Activated T-cell treated with anti-CD3 and anti-CD28 coated beads, Interleukin-2, amount 50 U/mL, for 4 hours (primary cell): ENCODE data around the gene SYNRG. TPM values are rescaled to one million over a fixed set of nuclear protein-coding genes. Genes with fewer than 3 reads are reported as not detected.

Experiments
- ATAC-seq, 2 donors: fragments of 200-7000 bp; cut with Tn5 transposase; one replicate each; pipeline ENCODE4 v1.10.0; 2021
- DNase-seq: peaks from one replicate; pipeline ENCODE4 v3.0.0-alpha.2; 2020
- H3K27me3 Mint-ChIP-seq: one replicate; pipeline ENCODE4 v1.8.0; 2021; ENCODE audit warnings: low read depth, mixed read lengths
- H3K36me3 Mint-ChIP-seq: one replicate; pipeline ENCODE4 v1.8.0; 2022; ENCODE audit warnings: mixed read lengths; ENCODE audit not compliant: insufficient read depth
- H3K4me1 Mint-ChIP-seq: one replicate; pipeline ENCODE4 v1.8.0; 2021; ENCODE audit warnings: low read depth, mixed read lengths
- H3K4me3 Mint-ChIP-seq: one replicate; pipeline ENCODE4 v1.8.0; 2021; ENCODE audit warnings: mild to moderate bottlenecking, moderate library complexity, mixed read lengths
- H3K9me3 Mint-ChIP-seq: one replicate; pipeline ENCODE4 v1.8.0; 2021; ENCODE audit warnings: mixed read lengths
- total RNA-seq, 3 donors: library from RNA; stranded (reverse); gene quantifications; one replicate each; pipeline ENCODE4 v1.2.1, GENCODE V29; 2021

The SYNRG gene
- total RNA-seq, 3 donors from 2014 or later: 34.9 to 42.5 (median 36.7) TPM

- DNase-seq (no peak), ATAC-seq (no peak)
- Mint-ChIP-seq H3K27me3 (no peaks in the 10 kb centered on the region), H3K9me3 (no peaks in the 10 kb centered on the region), H3K4me1 (no peaks in the 10 kb centered on the region), H3K4me3 (no peak overlapping the region), H3K36me3 (peaks cover 38% of the 10 kb centered on the region)
Measured at GRCh38 chr17:37476431-37477120, 132.6 kb downstream of the SYNRG start.

GRCh38 chr17:37475731-37476420 is 133.3 kb downstream of the SYNRG start:
- DNase-seq (no peak), ATAC-seq (no peak)
- Mint-ChIP-seq H3K4me1 (no peaks in the 10 kb centered on the region), H3K36me3 (peaks cover 42% of the 10 kb centered on the region), H3K27me3 (no peaks in the 10 kb centered on the region), H3K4me3 (no peak overlapping the region), H3K9me3 (no peaks in the 10 kb centered on the region)

GRCh38 chr17:37470181-37470580 is 139.0 kb downstream of the SYNRG start:
- H3K4me1 Mint-ChIP-seq: no peaks in the 10 kb centered on the region
- ATAC-seq: no peak
- no peaks in the 10 kb centered on the region for H3K27me3 Mint-ChIP-seq
- DNase-seq: no peak
- H3K9me3 Mint-ChIP-seq: no peaks in the 10 kb centered on the region
- H3K36me3 Mint-ChIP-seq: peaks cover 40% of the 10 kb centered on the region
- no peak overlapping the region for H3K4me3 Mint-ChIP-seq

- no peaks in the 10 kb centered on the region for H3K27me3 Mint-ChIP-seq
- ATAC-seq (no peak), DNase-seq (no peak)
- H3K9me3 Mint-ChIP-seq: no peaks in the 10 kb centered on the region
- H3K36me3 Mint-ChIP-seq: peaks cover 42% of the 10 kb centered on the region
- no peak overlapping the region for H3K4me3 Mint-ChIP-seq
- peaks cover 3% of the 10 kb centered on the region for H3K4me1 Mint-ChIP-seq
Measured at GRCh38 chr17:37466471-37466870, 142.7 kb downstream of the SYNRG start.

GRCh38 chr17:37465069-37465616 is 144.1 kb downstream of the SYNRG start:
- DNase-seq: no peak
- no peaks in the 10 kb centered on the region for H3K9me3 Mint-ChIP-seq
- H3K27me3 Mint-ChIP-seq: no peaks in the 10 kb centered on the region
- ATAC-seq: no peak
- no peak overlapping the region for H3K4me3 Mint-ChIP-seq
- peaks cover 5% of the 10 kb centered on the region for H3K4me1 Mint-ChIP-seq
- peaks cover 32% of the 10 kb centered on the region for H3K36me3 Mint-ChIP-seq

Other genes starting within 250 kb of the SYNRG start
- not detected for gene C17orf78, start 233.4 kb downstream of the SYNRG start, total RNA-seq
- gene ACACA, start 202.6 kb downstream of the SYNRG start, total RNA-seq: 10 to 100 TPM; 58.7 to 65.5 (median 61.2) TPM
- gene TADA2A, start 202.5 kb downstream of the SYNRG start, total RNA-seq: 10 to 100 TPM; 38.8 to 39.6 (median 39.3) TPM
- gene DUSP14, start 119.5 kb downstream of the SYNRG start, total RNA-seq: 10 to 100 TPM; 18.2 to 21.8 (median 18.2) TPM
- gene DDX52, start 34.0 kb upstream of the SYNRG start, total RNA-seq: 10 to 100 TPM; 34.1 to 43.4 (median 36.2) TPM
- under 1 TPM in 1 of 3 donors, not detected in 2; 0.16 TPM for gene HNF1B, start 135.6 kb upstream of the SYNRG start, total RNA-seq